Right renal pelvis (tissue), 4 donors: ENCODE results near the gene DGKH. TPM values are rescaled to one million over a fixed set of nuclear protein-coding genes. Genes with fewer than 3 reads are reported as not detected.
"Not testable (repeated sequence)": the region's sequence is repeated elsewhere in the genome, so short reads cannot be mapped to it uniquely, and the experiment has no call there.

Source experiments
- DNase-seq, 4 donors: peaks; one replicate each; pipeline ENCODE4 v3.0.0-alpha.2; 2013; ENCODE audit warnings: low read depth in 4 of 4, low spot score in 3 of 4, missing footprints in 1 of 4
- polyA plus RNA-seq, 4 donors: library from polyadenylated mRNA; unstranded; fragments of 120-200 nt; gene quantifications; one replicate each; pipeline ENCODE4 v1.2.1, GENCODE V29; 2013; ENCODE audit not compliant: insufficient read length in 4 of 4

DGKH gene
- polyA plus RNA-seq, 4 donors: 5.8 to 6.9 (median 6.1) TPM

DNA sequence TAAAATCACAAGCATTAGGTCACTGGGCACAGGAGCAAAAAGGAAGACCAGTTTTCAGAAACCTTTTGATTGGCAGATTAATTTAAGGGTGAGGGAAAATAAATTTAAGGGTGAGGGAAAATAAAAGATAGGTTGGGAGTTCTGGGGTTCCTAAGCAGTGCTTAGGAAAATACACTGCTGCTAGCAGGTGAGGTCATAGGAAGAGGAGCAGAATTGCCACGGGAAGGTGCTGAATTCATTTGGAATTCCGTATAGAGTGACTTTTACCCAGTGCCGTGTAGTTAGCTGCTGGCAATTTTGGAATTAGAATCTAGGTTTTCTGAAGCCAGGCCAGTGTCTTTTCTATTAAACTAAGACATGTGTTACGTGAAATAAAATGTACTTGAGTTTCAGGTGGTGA, 59.8 kb downstream of the DGKH start:
- DNase-seq: no peak

DNA sequence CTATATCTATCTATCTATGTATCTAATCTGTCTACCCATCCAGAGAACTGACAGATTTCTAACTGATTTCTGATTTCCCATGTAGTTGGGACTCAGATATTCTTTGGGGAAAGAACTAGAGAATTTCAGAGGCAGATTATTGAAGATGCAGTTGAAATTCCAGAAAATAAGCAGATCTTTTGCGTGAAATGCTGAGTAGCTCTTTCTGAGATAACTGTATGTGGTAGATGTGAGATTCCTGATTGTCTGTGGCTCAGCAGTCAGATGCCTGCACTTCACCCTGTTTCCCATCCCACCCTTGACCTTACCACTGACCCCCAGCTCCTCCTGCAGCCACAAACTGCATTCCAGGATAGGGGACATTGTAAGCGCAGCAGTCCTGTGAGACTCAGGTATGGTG, 61.5 kb downstream of the DGKH start:
- DNase-seq: no peak

- DNase-seq: peak; percentile 51 to 74 (median 59)
These were observed 62.1 kb downstream of the DGKH start for GRCh38 chr13:42110410-42111155.

GRCh38 chr13:42112864-42113263, 64.4 kb downstream of the DGKH start:
- DNase-seq: no peak

DNA sequence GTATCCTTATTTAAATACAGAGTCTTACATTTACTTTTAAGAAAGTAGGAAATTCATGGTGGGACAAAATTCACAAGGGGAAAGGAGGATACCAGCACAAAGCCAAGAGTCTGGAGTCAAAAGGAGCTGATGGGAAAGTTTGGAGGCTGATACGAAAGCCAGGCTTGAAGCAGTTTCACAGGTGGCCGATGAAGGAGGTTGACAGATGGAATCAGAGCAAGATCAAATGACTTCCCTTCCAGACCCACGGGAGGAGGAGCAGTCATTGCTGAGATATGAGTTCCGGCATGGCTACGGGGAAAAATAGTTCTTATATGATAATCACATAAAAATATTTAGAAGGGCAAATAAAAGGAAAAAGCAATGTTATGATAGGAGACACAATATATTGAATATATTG, 65.0 kb downstream of the DGKH start:
- no peak for DNase-seq

DNA sequence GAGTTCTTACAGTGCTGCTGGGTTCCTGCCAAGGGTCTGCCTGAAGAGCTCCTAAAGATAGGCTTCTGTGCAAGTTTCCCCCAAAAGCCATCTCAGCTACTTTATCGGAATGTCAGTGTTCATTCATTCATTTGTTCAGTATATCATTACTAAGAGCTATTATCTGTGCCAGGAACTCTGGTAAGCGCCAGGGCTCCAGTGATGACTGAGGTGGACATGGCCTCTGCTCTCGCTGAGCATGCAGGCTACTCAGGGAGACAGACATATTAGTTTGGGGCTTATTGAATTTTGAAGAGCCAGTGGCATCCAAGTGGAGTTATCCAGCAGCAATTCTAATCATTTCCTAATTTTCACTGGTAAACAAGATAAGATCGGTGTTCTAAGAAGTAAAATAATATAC, 65.8 kb downstream of the DGKH start:
- no peak for DNase-seq

DNA sequence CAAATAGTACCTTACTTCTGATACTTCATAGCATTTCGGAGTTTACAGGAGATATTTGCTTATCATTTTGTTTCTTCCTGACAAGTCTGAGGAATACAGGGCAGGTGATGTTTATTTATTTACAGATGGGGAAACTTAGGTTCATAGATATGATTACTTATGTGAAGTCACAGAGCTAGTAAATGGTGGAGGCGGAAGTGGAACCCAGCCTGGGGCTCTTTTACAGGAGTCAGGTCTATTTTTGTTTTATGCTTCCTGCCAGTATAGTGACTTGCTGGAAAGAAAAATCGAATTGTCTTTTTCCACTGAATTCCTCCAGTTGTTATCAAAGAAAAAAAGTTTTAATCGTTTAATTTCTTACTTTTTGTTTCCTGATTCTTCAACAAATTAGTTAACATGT, 66.5 kb downstream of the DGKH start:
- no peak for DNase-seq

- no peak for DNase-seq
These were observed 67.8 kb downstream of the DGKH start for GRCh38 chr13:42116225-42116624.

- no peak for DNase-seq
These were observed 70.6 kb downstream of the DGKH start for GRCh38 chr13:42119041-42119440.

DNA sequence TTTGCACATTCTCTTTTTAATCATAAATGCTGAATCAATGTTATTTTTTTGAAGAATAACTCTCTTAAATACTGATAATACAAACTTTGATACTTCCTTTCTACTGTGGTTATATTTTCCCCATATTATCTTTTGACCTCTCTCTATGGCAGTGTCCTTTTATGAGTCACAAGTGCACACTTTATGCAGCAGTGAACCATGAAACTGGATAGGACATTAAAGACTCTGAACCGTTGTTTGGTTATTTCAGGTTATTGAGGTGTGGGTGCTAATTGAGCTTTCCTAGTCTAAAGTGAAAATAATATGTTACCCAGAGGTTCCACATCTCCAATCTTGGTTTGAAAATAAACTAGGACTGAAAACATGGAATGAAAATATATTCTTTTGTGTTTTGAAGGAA, 71.4 kb downstream of the DGKH start:
- no peak for DNase-seq

DNA sequence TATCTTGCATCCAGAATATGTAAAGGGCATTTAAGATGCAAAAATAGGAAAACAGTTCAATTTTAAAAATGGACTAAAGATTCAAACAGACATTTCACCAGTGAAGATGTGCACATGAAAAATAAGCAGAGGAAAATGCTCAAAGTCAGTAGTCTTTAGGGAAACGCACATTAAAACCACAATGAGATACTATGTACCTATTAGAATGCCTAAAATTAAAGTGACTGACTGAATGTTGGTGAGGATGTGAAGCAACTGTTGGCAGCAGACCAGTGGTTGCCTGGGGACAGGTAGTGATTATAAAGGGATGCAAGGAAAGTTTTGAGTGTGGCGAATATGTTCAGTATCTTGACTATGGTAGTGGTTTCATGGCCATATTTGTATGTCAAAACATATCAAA, 75.2 kb downstream of the DGKH start:
- DNase-seq: no peak

- DNase-seq: no peak
These were observed 76.6 kb downstream of the DGKH start for GRCh38 chr13:42125046-42125445.

GRCh38 chr13:42127047-42127446, 78.6 kb downstream of the DGKH start:
- no peak for DNase-seq

DNA sequence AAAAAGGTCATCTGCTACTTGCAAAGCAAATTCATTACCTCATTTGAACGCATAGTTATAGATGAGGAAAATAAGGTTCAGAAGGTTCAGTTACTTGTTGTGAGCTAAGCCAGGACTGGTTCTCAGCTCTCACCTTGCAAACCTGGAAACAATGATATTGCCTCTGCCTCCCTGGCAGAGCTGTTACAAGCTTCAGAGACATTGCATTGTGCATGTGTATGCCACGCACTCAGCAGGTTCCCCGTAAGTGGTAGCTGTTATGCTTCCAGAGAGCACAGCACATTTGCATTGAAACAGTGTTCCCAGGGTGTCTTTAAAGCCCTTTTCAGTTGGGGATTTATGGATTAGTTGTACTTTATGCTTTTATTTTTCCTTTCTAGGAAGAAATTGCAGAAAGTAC, 80.6 kb downstream of the DGKH start:
- DNase-seq: no peak

DNA sequence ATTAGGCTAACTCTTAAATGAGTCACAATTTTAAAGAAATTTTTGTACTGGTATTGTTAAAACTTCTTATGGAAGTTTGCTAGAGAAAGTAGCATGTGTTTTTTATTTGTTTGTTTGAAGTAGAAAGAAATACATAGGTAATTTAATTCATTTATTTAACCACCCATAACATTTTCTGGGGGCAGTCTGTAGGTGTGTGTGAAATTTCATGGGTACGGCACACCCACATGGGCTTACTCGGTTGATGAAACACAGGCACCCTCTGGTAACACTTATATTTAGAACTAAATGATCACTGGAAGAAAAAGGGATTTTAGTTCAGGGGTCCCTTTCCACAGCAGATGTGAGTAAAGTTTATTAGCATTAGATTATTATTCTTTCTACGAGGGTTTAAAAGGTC, 88.1 kb downstream of the DGKH start:
- DNase-seq: no peak

- DNase-seq: no peak
These were observed 89.5 kb downstream of the DGKH start for GRCh38 chr13:42137856-42138537.

- no peak for DNase-seq
These were observed 92.0 kb downstream of the DGKH start for GRCh38 chr13:42140494-42140893.

DNA sequence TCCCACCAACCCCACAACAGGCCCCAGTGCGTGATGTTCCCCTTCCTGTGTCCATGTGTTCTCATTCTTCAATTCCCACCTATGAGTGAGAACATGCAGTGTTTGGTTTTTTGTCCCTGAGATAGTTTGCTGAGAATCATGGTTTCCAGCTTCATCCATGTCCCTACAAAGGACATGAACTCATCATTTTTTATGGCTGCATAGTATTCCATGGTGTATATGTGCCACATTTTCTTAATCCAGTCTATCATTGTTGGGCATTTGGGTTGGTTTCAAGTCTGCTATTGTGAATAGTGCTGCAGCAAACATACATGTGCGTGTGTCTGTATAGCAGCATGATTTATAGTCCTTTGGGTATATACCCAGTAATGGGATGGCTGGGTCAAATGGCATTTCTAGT, 92.6 kb downstream of the DGKH start:
- DNase-seq: not testable (repeated sequence)

GRCh38 chr13:42146359-42146758, 97.9 kb downstream of the DGKH start:
- DNase-seq: no peak

- no peak for DNase-seq
These were observed 100.1 kb downstream of the DGKH start for GRCh38 chr13:42148538-42148937.

DNA sequence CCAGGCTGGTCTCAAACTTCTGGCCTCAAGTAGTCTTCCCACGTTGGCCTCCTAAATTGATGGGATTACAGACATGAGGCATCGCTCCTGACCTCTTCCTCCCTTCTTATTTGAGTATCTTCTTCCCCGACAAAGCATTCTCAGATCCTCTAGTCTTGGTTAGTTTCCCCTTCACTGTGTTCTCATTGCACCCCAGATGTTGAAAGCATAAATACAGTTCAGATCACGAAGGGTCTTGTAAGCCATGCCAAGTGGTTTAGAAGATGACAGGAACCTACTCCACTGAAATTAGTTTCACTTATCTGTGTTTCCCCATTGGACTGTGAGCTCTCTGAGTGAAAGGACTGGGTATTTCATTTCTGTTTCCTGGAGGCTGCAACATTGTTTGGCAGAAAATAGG, 100.7 kb downstream of the DGKH start:
- DNase-seq: no peak

GRCh38 chr13:42151781-42152180, 103.3 kb downstream of the DGKH start:
- no peak for DNase-seq
